ENCODE results near the gene INHBE. TPM values are rescaled to one million over a fixed set of nuclear protein-coding genes. Genes with fewer than 3 reads are reported as not detected.
A peak's percentile ranks its signal among the peaks of the same experiment; 100 is the strongest.

Gene INHBE
- total RNA-seq, 2 donors from 2014 or later, result not detected

- H3K9me3 ChIP-seq (ENCODE audit: control insufficient read depth, low read length, poor library complexity, severe bottlenecking), result no peaks in the 10 kb centered on the region
- DNase-seq (no peak), ATAC-seq (no peak)
- Mint-ChIP-seq H3K4me3 (peak overlapping the region; percentile 55), H3K27me3 (no peaks in the 10 kb centered on the region), H3K36me3 (ENCODE audit: low read depth) (peaks cover 17% of the 10 kb centered on the region), H3K4me1 (peaks cover 42% of the 10 kb centered on the region), H3K27ac (no peak overlapping the region)
Observed at GRCh38 chr12:57470286-57470969, 15.3 kb downstream of the INHBE start.

- Mint-ChIP-seq H3K36me3 (ENCODE audit: low read depth) (peaks cover 17% of the 10 kb centered on the region), H3K4me3 (peak overlapping the region; percentile 41), H3K4me1 (peaks cover 37% of the 10 kb centered on the region), H3K27ac (peak overlapping the region; percentile 43), H3K27me3 (no peaks in the 10 kb centered on the region)
- no peaks in the 10 kb centered on the region for H3K9me3 ChIP-seq (ENCODE audit: control insufficient read depth, low read length, poor library complexity, severe bottlenecking)
- no peak for DNase-seq
- no peak for ATAC-seq
Observed at GRCh38 chr12:57470970-57471656, 16.0 kb downstream of the INHBE start.

DNA sequence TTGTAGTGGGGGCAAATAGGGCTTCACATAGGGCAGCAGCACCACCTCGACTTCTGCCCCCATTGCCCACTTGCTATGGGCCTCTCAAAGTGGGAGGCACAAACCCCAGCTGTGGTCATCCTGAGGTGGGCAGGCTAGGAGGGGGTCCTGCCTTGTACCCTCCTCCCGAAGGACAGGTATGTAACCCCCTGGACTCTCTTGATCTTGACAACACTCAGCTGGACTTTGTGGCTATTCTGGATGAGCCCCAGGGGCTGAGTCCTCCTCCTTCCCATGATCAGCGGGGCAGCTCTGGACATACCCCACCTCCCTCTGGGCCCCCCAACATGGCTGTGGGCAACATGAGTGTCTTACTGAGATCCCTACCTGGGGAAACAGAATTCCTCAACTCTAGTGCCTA, 16.6 kb downstream of the INHBE start:
- Mint-ChIP-seq H3K36me3 (ENCODE audit: low read depth) (peaks cover 17% of the 10 kb centered on the region), H3K27ac (peak overlapping the region; percentile 43), H3K4me3 (no peak overlapping the region)

GRCh38 chr12:57472391-57472790, 17.3 kb downstream of the INHBE start:
- no peaks in the 10 kb centered on the region for H3K27me3 Mint-ChIP-seq
- ATAC-seq, result no peak
- no peak for DNase-seq
- no peaks in the 10 kb centered on the region for H3K9me3 ChIP-seq (ENCODE audit: control insufficient read depth, low read length, poor library complexity, severe bottlenecking)
- H3K4me3 Mint-ChIP-seq, result no peak overlapping the region
- H3K27ac Mint-ChIP-seq, result no peak overlapping the region
- H3K4me1 Mint-ChIP-seq, result peaks cover 47% of the 10 kb centered on the region
- H3K36me3 Mint-ChIP-seq (ENCODE audit: low read depth), result peaks cover 19% of the 10 kb centered on the region

More for the DNA sequence above, 16.6 kb downstream of the INHBE start:
- no peak for DNase-seq
- no peaks in the 10 kb centered on the region for H3K9me3 ChIP-seq (ENCODE audit: control insufficient read depth, low read length, poor library complexity, severe bottlenecking)
- Mint-ChIP-seq H3K27me3 (no peaks in the 10 kb centered on the region), H3K4me1 (peaks cover 43% of the 10 kb centered on the region)
- ATAC-seq, result no peak

GRCh38 chr12:57473392-57473791, 18.3 kb downstream of the INHBE start:
- H3K9me3 ChIP-seq (ENCODE audit: control insufficient read depth, low read length, poor library complexity, severe bottlenecking), result no peaks in the 10 kb centered on the region
- ATAC-seq (no peak), DNase-seq (no peak)
- Mint-ChIP-seq H3K36me3 (ENCODE audit: low read depth) (peaks cover 19% of the 10 kb centered on the region), H3K27me3 (no peaks in the 10 kb centered on the region), H3K4me1 (peaks cover 50% of the 10 kb centered on the region), H3K4me3 (no peak overlapping the region), H3K27ac (peak overlapping the region; percentile 88)

DNA sequence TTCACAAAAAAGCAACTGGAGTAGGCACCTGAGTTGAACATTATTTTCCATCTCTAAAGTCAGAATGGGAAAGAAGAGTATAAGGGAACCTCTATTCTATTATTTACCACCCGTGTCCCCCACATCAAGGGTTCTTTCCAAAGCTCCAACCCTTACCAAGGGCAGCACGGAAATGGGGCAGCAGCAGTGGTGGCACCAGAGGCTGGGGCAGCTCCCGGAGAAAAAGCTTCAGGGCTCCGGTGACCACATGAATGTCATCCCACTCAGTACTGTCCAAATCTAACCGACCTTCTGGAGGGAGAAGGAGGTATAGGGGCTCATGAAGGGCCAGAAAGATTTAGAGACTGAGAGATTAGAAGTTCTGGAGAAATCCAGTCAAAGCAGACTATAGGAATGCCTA, 18.8 kb downstream of the INHBE start:
- Mint-ChIP-seq H3K36me3 (ENCODE audit: low read depth) (peaks cover 19% of the 10 kb centered on the region), H3K4me3 (peak overlapping the region; percentile 75), H3K27me3 (no peaks in the 10 kb centered on the region), H3K27ac (peak overlapping the region; percentile 88), H3K4me1 (peaks cover 55% of the 10 kb centered on the region)
- DNase-seq, result no peak
- no peak for ATAC-seq
- no peaks in the 10 kb centered on the region for H3K9me3 ChIP-seq (ENCODE audit: control insufficient read depth, low read length, poor library complexity, severe bottlenecking)

DNA sequence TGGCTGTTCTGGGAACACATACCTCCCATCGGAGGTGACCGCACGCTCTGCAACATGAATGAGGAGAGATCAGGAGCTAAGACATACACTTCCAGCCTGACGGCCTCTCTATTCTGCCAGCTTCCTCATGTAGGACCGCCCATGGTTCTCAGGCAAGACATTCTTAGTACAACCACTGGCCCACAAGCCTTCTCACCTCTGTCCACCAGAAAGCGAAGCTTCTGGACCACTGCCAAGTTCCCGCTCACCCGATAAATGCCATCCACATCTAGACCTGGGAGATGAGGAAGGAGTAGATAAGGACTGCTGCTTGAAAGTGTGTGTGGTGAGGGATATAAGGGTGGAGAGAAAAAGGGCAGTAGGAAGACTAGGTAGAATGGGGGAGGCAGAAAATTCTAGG, 19.3 kb downstream of the INHBE start:
- peaks cover 16% of the 10 kb centered on the region for H3K36me3 Mint-ChIP-seq (ENCODE audit: low read depth)

GRCh38 chr12:57474862-57475261, 19.8 kb downstream of the INHBE start:
- ATAC-seq (no peak), DNase-seq (no peak)
- no peaks in the 10 kb centered on the region for H3K9me3 ChIP-seq (ENCODE audit: control insufficient read depth, low read length, poor library complexity, severe bottlenecking)
- Mint-ChIP-seq H3K27me3 (no peaks in the 10 kb centered on the region), H3K4me3 (peak overlapping the region; percentile 75), H3K27ac (peak overlapping the region; percentile 88), H3K36me3 (ENCODE audit: low read depth) (peaks cover 16% of the 10 kb centered on the region), H3K4me1 (peaks cover 64% of the 10 kb centered on the region)

More for the DNA sequence above, 19.3 kb downstream of the INHBE start:
- no peaks in the 10 kb centered on the region for H3K27me3 Mint-ChIP-seq
- ATAC-seq (no peak), DNase-seq (no peak)
- peak overlapping the region; percentile 75 for H3K4me3 Mint-ChIP-seq
- H3K4me1 Mint-ChIP-seq, result peaks cover 60% of the 10 kb centered on the region
- peak overlapping the region; percentile 88 for H3K27ac Mint-ChIP-seq
- no peaks in the 10 kb centered on the region for H3K9me3 ChIP-seq (ENCODE audit: control insufficient read depth, low read length, poor library complexity, severe bottlenecking)

DNA sequence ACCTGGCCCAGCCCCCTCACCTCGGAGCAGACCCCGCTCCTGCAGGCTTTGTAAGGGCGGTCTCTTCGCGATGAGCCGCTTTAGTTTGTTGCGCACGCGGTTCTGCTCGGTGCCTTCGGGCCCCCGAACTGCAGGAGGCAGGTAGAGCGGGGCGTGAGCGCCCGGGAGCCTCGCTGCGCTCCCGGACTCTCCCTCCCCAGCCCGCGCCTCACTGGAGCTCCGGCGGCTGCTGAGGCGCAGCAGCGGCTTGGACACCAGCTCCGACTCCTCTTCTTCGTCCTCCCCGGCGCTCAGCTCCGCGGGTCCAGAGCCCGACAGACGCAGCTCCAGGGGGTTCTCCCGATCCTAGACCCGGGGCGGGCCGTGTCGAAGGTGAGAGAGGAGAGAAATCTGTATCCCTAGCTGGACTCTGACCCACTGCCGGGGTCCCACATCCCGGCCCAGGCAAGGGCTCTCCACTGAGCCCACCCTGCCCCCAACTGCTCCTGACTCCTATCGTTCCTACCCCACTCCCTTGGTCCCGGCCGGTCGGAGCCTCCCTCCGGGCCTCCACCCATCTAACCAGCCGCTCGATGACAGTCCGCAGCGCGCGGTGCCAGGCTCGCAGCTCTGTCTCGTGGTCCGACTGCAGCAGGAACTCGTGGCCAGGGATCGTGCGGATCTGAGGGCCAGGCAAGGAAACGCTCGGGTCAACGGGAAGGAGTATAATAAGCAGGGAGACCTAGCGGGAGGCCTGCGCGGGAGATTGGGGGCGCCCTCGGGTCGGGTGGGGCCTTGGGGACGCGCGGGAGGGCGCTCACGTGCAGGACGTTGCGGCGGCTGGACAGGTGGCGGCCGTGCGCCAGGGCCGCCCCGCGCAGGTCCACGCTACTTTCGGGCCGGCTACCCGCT, 20.4 kb downstream of the INHBE start:
- ATAC-seq, result no peak
- peaks cover 16% of the 10 kb centered on the region for H3K36me3 Mint-ChIP-seq (ENCODE audit: low read depth)
- H3K27ac Mint-ChIP-seq, result peak overlapping the region; percentile 100
- no peak for DNase-seq
- H3K9me3 ChIP-seq (ENCODE audit: control insufficient read depth, low read length, poor library complexity, severe bottlenecking), result no peaks in the 10 kb centered on the region
- H3K4me3 Mint-ChIP-seq, result peak overlapping the region; percentile 98
- H3K4me1 Mint-ChIP-seq, result peaks cover 69% of the 10 kb centered on the region
- no peaks in the 10 kb centered on the region for H3K27me3 Mint-ChIP-seq

DNA sequence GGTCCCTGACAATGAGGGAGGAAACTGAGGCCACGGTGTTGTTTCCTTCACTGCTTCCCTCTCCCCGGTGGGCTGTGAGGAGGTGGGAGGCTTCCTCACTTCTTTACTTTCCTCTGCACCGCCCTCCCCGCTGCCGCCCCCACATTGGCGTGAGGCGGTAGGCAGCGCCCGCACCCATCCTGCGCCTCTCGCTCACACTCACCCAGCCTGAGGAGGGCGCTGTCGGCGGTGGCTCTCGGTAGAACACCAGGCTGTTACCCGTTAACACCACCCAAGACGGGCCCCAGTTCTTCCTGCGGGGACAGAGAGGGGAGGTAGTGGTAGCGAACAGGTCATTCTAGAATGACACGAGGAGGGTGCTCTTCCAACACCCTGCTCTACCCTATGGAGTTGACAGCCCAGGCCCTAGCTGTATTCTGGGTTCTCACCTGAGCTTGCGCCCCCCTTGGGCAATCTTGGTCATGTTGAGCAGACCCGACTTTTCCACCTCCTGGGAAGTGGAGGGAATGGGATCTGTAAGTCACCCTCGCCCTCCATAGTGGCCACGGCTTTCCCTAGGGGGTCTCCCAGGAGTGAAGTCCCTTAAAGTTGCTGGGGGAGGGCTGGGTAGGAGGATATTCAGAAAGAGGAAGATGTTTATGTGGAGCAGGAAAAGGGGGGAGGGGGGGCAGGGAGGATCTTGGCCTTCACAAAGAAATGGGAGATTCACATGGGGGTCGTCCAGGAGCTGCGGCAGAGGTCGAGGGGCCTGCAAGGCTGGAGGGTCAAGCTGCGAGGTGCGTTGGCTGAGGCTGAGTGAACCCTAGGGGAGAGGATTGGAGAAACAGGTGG, 21.3 kb downstream of the INHBE start:
- H3K36me3 Mint-ChIP-seq (ENCODE audit: low read depth), result peaks cover 16% of the 10 kb centered on the region
- H3K27me3 Mint-ChIP-seq, result no peaks in the 10 kb centered on the region
- peak overlapping the region; percentile 98 for H3K4me3 Mint-ChIP-seq
- peak; percentile 35 for ATAC-seq
- peak; percentile 45 to 68 (median 56) for DNase-seq
- H3K9me3 ChIP-seq (ENCODE audit: control insufficient read depth, low read length, poor library complexity, severe bottlenecking), result no peaks in the 10 kb centered on the region
- H3K27ac Mint-ChIP-seq, result peak overlapping the region; percentile 100
- H3K4me1 Mint-ChIP-seq, result peaks cover 73% of the 10 kb centered on the region

DNA sequence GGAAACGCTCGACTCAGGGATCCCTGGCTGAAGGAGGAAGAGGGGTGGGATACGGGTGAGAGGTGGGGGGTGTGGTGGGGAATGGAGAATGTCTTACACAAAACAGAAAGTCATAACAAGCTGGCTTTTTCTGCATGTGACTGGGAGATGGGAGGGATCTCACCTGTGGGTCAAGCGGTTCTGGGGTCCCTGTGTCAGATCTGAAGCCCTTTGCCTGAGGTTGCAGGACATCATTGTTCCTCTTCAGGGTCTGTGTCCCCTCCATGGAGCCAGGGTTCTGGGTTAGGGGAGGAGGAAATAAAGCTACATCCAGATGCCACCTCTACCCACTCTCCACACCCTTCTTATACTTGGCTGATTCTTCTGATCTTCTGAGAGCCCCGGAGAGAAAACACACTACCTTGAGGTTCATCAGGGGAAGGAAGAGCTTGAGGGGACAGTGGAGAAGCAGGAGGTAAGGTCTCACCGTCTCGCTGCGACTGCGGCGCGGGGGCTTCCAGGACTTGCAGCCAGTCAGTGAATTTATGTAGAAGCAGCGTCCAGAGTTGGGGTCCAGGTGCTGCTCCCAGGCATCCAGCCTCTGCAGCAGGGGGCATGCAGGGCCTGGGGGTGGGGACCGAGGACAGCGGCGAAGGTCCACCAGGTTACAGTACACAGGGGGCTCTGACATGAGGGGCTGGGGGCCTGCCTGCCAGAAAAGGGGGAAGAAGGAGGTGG, 22.0 kb downstream of the INHBE start:
- DNase-seq (no peak), ATAC-seq (no peak)
- H3K27me3 Mint-ChIP-seq, result no peaks in the 10 kb centered on the region

More for the DNA sequence above, 22.0 kb downstream of the INHBE start:
- no peaks in the 10 kb centered on the region for H3K9me3 ChIP-seq (ENCODE audit: control insufficient read depth, low read length, poor library complexity, severe bottlenecking)
- Mint-ChIP-seq H3K4me1 (peaks cover 73% of the 10 kb centered on the region), H3K27ac (peak overlapping the region; percentile 100), H3K36me3 (ENCODE audit: low read depth) (peaks cover 16% of the 10 kb centered on the region), H3K4me3 (peak overlapping the region; percentile 98)

All from T-helper 17 cell (primary cell).